NB4 (cell line): Measurements from ENCODE around the gene GPR132.

Source experiments
- POLR2A ChIP-seq: IDR thresholded peaks from 2 replicates; pipeline ENCODE4 v1.6.1; 2011; ENCODE audit warnings: mild to moderate bottlenecking; ENCODE audit not compliant: insufficient read length; ENCODE audit errors: extremely low read depth
- TF ChIP-seq, protein P1 (sequence below): IDR thresholded peaks from 2 replicates; pipeline ENCODE4 v1.6.1; 2011; ENCODE audit warnings: low read depth, low read length

DNA sequence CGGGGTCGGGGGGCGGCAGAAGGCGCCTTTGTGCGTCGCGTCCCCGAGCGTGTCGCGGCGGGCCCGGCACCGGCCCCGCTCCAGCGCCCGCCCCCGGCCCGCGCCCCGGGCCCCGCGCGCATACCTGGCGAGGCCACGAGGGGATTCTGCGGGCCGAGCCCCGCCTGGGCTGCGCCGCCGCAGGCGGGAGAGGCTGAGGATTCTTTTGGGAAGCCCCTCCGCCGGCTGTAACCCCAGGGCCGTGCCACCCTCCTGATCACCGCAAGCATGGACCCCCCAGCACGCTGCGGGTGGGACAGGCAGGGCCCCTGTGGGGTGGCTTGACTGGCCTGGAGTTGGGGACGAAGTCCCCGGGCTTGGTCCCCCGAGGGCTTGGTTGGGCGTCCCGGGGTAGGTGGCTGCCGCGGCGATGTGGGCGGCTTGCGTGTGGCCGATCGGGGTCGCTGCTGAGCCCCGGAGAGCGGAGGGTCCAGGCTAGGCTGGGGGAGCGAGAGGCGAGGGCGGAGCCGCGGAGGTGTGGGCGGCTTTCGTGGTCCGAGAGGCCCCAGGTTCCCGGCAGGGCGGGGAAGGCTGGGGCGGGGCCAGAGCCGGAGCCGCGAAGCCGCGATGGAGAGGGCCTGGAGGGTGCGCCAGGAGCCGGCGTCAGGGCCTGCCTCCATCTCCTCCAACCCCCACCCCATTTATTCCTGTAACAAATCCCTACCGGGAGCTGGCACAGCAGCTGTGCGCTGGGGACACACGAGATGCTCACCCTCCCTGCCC lies 28.4 kb upstream of the GPR132 start:
- TF ChIP-seq, protein P1, sequence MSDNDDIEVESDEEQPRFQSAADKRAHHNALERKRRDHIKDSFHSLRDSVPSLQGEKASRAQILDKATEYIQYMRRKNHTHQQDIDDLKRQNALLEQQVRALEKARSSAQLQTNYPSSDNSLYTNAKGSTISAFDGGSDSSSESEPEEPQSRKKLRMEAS: no peak
- TF ChIP-seq POLR2A: no peak
